ENCODE data around the gene FRK. TPM values are rescaled to one million over a fixed set of nuclear protein-coding genes. Genes with fewer than 3 reads are reported as not detected.

FRK gene
- total RNA-seq, 4 donors from 2014 or later: 1.2 to 3.5 (median 2.4) TPM

- Histone ChIP-seq H3K27me3 (no peaks in the 10 kb centered on the region), H3K27ac (no peak overlapping the region), H3K9me3 (no peaks in the 10 kb centered on the region), H3K4me1 (no peaks in the 10 kb centered on the region), H3K4me3 (replicated peaks in 1 of 3) (no peak overlapping the region), H3K36me3 (no peaks in the 10 kb centered on the region)
- WGBS, 2 donors: 75 to 95% methylated on average over 3 of the region's 3 CpGs
- intact Hi-C loops (cut with DNase I): no loop called here
- no peak for TF ChIP-seq POLR2A (IDR thresholded peaks at IDR 0.05)
- TF ChIP-seq, protein P1, sequence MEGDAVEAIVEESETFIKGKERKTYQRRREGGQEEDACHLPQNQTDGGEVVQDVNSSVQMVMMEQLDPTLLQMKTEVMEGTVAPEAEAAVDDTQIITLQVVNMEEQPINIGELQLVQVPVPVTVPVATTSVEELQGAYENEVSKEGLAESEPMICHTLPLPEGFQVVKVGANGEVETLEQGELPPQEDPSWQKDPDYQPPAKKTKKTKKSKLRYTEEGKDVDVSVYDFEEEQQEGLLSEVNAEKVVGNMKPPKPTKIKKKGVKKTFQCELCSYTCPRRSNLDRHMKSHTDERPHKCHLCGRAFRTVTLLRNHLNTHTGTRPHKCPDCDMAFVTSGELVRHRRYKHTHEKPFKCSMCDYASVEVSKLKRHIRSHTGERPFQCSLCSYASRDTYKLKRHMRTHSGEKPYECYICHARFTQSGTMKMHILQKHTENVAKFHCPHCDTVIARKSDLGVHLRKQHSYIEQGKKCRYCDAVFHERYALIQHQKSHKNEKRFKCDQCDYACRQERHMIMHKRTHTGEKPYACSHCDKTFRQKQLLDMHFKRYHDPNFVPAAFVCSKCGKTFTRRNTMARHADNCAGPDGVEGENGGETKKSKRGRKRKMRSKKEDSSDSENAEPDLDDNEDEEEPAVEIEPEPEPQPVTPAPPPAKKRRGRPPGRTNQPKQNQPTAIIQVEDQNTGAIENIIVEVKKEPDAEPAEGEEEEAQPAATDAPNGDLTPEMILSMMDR (IDR thresholded peaks at IDR 0.05): no peak
- DNase-seq: no peak
Measured at GRCh38 chr6:116003668-116004067, 57.0 kb downstream of the FRK start.

DNA sequence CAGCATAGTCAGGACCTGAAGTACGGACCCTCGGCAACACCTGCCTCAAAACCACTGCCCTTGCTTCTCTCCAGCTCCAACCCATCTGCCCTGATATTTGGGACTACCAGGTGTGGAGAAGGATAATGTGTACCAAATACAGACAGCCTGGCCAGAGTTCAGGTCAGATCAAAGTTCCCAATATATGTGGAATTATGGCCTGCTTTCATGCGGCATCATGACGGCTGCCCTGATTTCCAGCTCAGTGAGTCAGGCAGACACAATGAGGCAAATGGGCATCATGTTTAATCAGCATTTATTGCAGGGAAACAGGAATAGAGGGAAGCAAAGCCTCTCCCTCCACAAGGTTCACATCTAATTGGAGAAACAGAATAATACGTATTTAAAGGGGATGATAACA, 57.9 kb downstream of the FRK start:
- intact Hi-C loops (cut with DNase I): no loop called here
- 95 to 98% methylated on average over 5 of the region's 5 CpGs for WGBS, 2 donors
- Histone ChIP-seq H3K4me3 (replicated peaks in 1 of 3) (no peak overlapping the region), H3K9me3 (no peaks in the 10 kb centered on the region), H3K27ac (no peak overlapping the region), H3K36me3 (no peaks in the 10 kb centered on the region), H3K4me1 (no peaks in the 10 kb centered on the region), H3K27me3 (no peaks in the 10 kb centered on the region)
- DNase-seq: no peak
- TF ChIP-seq, protein P1 (IDR thresholded peaks at IDR 0.05): no peak
- no peak for TF ChIP-seq POLR2A (IDR thresholded peaks at IDR 0.05)

DNA sequence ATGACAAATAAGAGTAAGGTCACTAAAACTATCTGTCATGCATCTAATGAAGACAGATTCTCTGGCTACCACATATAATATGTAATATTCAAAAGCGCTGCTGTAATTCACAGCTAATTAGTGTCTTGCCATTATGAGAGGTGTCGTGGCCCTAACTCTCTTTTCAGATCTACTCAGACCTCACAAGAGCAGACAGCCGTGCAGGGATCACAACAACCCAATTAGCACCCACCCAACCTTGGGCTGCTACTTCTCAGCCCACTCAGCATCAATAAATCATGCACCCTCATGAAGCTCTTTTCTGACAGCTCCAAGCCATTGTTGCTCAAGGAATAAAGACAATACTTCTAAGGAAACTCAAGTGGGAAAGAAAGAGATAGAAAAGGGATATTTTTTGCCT, 61.5 kb downstream of the FRK start:
- intact Hi-C loops (cut with DNase I): no loop called here
- 85 to 86% methylated on average over 3 of the region's 3 CpGs for WGBS, 2 donors
- Histone ChIP-seq H3K27ac (no peak overlapping the region), H3K27me3 (no peaks in the 10 kb centered on the region), H3K36me3 (no peaks in the 10 kb centered on the region), H3K9me3 (no peaks in the 10 kb centered on the region), H3K4me3 (replicated peaks in 1 of 3) (no peak overlapping the region), H3K4me1 (no peaks in the 10 kb centered on the region)
- DNase-seq: no peak
- no peak for TF ChIP-seq POLR2A (IDR thresholded peaks at IDR 0.05)
- TF ChIP-seq, protein P1 (IDR thresholded peaks at IDR 0.05): no peak

DNA sequence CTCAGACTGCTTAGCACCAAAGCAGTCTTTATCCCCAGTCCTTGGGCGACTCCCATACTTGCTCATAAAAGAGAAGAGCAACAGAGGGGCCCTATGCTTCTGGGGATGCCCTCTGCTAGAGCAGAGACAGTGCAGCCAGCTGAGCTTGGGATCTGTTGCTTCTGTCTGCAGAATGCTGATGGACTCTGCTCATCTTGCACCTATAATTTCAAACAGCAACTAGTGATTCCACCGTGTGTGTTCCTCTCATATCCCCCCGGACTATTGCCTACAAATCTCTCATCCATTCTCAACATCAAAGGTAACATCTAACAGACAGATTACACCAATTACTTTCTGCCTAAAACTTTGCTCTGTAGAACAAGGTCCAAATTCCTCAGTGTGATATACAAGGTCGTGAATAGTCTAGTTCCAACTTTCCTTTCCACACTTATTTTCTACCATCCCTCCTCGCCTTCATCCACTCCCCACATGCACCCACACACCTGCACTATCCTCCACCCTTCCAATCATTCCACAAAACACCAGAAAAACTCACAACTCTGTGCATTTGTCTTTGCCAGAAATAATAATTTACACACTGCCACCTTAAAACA, 62.6 kb downstream of the FRK start:
- H3K36me3 ChIP-seq: no peaks in the 10 kb centered on the region
- H3K27ac ChIP-seq: no peak overlapping the region
- TF ChIP-seq, protein P1 (IDR thresholded peaks at IDR 0.05): no peak
- TF ChIP-seq POLR2A (IDR thresholded peaks at IDR 0.05): no peak
- no peaks in the 10 kb centered on the region for H3K4me1 ChIP-seq
- no peak overlapping the region for H3K4me3 ChIP-seq (replicated peaks in 1 of 3)
- no peak for DNase-seq
- intact Hi-C loops (cut with DNase I): no loop called here
- H3K9me3 ChIP-seq: no peaks in the 10 kb centered on the region
- H3K27me3 ChIP-seq: no peaks in the 10 kb centered on the region
- WGBS, 2 donors: 83 to 89% methylated on average over 5 of the region's 5 CpGs

DNA sequence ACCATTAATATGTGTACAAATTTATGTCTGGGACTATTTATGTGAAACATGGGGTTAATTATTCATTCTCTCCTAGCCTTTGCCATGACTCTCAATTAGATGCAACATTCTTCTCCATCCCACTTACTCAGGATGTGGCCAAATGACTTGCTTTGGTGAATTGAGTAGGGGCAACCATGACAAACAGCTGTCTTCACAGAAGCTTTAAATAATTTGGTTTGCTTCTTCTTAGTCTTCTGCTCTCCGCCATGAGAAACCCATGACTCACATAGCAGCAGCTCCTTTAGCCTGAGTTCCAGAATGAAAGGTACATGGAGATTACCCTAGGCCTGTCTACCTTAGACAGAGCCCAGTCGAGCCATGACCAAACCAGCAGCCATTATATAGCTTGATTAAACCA, 74.7 kb downstream of the FRK start:
- H3K4me1 ChIP-seq: no peaks in the 10 kb centered on the region
- no peak overlapping the region for H3K27ac ChIP-seq
- no peaks in the 10 kb centered on the region for H3K36me3 ChIP-seq
- WGBS, 2 donors: 88 to 91% methylated on average over 2 of the region's 2 CpGs
- H3K4me3 ChIP-seq (replicated peaks in 1 of 3): no peak overlapping the region
- no peaks in the 10 kb centered on the region for H3K9me3 ChIP-seq
- intact Hi-C loops (cut with DNase I): no loop called here
- no peaks in the 10 kb centered on the region for H3K27me3 ChIP-seq
- DNase-seq: no peak
- TF ChIP-seq, protein P1 (IDR thresholded peaks at IDR 0.05): no peak
- no peak for TF ChIP-seq POLR2A (IDR thresholded peaks at IDR 0.05)
